NCI-H1048 (cell line): ENCODE results near the gene UBQLNL.

Experiments
- DNase-seq: peaks from one replicate; lab custom pipeline; 2025; lab: John Stamatoyannopoulos, UW

The UBQLNL gene

DNA sequence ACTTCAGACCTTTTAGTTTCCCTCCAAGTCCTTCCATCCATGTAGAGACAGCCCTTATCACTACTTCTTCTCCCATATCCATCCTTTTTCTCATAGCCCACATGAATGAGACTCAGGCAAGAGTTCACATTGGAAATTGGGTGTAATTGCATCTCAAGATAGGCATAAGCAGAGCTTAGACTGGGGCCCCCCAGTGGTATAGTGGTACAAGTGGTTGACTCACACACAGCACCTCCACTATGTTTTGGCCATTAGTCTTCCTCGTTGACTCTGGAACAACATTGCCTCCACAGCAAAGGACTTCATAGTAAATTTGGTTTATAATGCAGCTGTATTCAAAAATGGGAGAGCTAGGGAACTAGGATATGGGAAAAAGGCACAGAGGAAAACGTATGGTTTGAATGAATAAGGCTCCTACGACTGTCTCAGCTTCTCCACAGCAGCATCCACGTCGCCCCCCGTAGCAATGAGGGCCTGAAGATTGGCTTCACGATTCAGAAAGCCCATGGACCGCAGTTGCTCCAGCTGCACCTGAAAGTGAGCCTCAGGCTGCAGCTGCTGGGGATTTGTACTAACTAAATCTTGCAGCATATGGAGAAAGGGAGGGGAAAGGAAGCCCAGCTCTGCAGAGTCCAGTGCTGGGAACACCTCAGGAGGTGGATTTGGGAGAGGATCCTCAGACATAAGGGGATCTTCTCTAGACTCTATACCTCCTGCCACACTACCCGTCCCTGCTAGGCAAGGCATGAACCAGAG, 9.1 kb downstream of the UBQLNL start:
- no peak for DNase-seq

- DNase-seq, result no peak
Observed at GRCh38 chr11:5505363-5506048, 11.0 kb downstream of the UBQLNL start.

DNA sequence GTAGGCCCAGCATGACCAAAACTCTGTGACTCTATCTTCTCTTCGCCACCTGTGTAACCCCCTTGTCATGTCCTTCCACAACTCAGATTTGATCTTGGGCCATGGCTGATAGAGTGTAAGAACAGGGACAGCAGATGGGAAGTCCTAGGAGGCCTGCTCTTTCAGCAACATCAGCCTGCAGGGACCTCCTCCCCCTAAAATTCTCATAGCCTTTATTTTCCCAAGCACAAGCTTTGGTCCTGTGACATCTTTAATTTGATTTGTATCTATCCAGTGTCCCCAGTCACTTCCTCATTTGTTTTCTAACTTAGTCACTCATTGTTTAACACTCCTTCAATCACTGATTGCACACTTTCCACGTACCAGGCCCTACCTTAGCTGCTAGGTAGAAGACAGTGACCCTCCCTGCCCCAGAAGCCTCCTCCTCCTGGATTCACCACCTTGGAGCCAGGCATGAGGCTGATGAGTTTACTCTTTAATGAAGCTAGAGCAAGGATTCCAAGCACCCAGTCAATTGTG, 12.0 kb downstream of the UBQLNL start:
- no peak for DNase-seq

DNA sequence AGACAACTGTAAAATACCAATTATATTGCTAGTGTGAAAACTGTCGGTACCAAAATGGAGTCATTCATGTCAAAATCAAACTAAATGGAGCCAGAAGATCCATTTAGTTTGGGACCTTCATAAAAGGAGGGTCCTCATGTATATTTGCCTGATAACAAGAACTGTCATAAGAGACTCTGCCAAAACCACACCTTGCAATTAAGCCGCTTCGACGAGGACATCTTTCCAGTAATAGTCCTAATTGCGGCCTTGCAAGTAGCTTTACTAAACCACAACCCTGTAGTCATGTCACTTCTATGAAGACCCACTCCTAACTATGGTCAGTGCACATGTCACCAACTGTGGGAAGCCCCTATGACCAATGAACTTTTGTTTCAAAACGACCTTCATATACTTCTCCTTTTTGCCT, 16.1 kb downstream of the UBQLNL start:
- DNase-seq, result no peak

- no peak for DNase-seq
Observed at GRCh38 chr11:5499671-5500070, 16.8 kb downstream of the UBQLNL start.

DNA sequence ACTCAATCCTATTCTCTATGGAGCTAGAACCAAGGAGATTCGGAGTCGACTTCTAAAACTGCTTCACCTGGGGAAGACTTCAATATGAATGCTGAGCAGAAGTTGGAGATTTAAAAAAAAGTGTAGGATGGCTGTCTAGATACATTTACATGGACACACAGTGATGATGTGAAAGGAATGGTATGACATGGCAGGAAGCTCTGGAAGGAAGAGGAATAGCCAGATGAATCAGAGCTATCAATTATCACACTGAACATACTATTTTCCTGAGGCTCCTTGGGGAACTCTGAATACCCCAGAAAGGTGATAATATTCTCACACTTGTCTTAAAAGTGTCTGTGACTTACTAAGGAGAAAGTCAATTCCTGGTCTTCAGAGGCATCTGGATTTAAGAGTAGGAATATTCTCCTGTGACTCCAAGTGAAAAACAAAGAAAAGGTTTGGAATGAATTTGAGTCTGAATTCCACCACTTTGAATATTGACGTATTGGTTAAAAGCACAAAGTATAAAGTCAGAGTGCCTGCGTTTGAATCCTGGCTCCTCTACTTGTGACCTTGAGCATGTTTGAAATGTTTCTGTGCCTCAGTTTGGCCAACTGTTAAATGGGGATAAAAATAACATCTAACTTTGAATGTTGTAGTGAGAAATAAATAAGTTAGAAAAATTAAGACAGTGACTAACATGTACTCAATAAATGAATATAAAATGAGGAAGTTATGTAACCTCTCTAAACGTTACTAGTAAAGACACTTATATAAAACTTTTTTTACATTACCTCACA, 26.7 kb downstream of the UBQLNL start:
- DNase-seq, result no peak

GRCh38 chr11:5488798-5489399, 27.6 kb downstream of the UBQLNL start:
- no peak for DNase-seq

DNA sequence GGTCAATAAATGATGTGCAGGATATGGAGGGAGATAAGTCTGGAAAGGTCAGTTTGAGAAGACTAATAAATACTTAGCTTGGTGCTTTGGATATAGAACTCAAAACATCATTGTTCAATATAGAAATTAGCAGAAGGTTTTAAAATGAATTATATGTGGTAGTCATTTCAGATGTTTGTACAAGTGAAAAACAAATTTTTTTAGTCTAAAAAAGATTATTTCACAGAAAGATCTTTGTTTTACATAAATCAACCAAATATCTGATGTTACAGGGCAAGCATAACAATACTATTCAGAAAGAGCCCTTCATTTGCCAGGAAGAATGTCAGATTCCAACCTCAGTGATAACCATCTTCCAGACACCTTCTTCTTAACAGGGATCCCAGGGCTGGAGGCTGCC, 28.1 kb downstream of the UBQLNL start, which contains the start of gene OR52D1:
OR52D1 (plus strand) TSS at position 301 of the 400 bp plus-strand sequence; CDS start at position 323, 22 bp downstream.
- no peak for DNase-seq

GRCh38 chr11:5486421-5486820, 30.1 kb downstream of the UBQLNL start:
- DNase-seq, result no peak

GRCh38 chr11:5486003-5486402, 30.5 kb downstream of the UBQLNL start:
- DNase-seq, result no peak

GRCh38 chr11:5476186-5476819, 40.2 kb downstream of the UBQLNL start:
- DNase-seq, result no peak

GRCh38 chr11:5473921-5474320, 42.6 kb downstream of the UBQLNL start:
- DNase-seq, result no peak

DNA sequence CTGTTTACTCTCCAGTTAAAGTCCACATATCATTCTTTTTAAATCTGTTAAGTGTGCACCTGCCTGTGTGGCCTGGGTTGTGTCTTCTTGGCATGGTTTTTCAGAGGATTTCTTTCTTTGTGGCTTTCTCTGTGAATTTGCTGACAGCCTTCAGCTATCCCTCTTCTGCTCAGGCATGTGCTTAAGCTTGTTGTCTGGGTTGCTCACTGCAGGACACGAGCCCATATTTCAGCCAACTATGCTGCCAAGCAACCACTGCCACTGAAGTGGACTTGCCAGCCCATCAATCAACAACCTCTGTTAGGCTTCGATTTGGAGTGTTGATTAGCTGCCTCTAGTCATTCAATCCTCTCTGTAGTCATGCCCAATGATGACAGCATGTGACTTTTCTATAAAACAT, 49.0 kb downstream of the UBQLNL start:
- DNase-seq, result no peak
